Upper lobe of left lung (tissue), 6 donors: Measurements from ENCODE around the gene IFNL4. TPM values are rescaled to one million over a fixed set of nuclear protein-coding genes. Genes with fewer than 3 reads are reported as not detected.

Source experiments
- ATAC-seq, 2 donors: fragments of 200-7000 bp; cut with Tn5 transposase; one replicate each; pipeline ENCODE4 v1.9.1; 2022; ENCODE audit warnings: mild to moderate bottlenecking in 2 of 2, moderate library complexity in 2 of 2; ENCODE audit not compliant: low FRiP score in 2 of 2
- DNase-seq, 2 donors: peaks; one replicate each; pipeline ENCODE4 v3.0.0-alpha.2; 2019 to 2020
- H3K27ac ChIP-seq, 4 donors: fragments of 200-600 bp; sonication (generic); one replicate each; pipeline ENCODE4 v1.5.1; 2016 to 2019
- H3K27me3 ChIP-seq, 4 donors: fragments of 200-600 bp; sonication (generic); one replicate each; pipeline ENCODE4 v1.5.1; 2017 to 2019
- H3K36me3 ChIP-seq, 4 donors: fragments of 200-600 bp; sonication (generic); one replicate each; pipeline ENCODE4 v1.5.1; 2016 to 2019
- H3K4me1 ChIP-seq, 4 donors: fragments of 200-600 bp; sonication (generic); one replicate each; pipeline ENCODE4 v1.5.1; 2018 to 2019
- H3K4me3 ChIP-seq, 4 donors: fragments of 200-600 bp; sonication (generic); one replicate each; pipeline ENCODE4 v1.5.1; 2017 to 2019; ENCODE audit warnings: mild to moderate bottlenecking in 2 of 4, moderate library complexity in 1 of 4
- H3K9me3 ChIP-seq, 4 donors: fragments of 200-600 bp; sonication (generic); one replicate each; pipeline ENCODE4 v1.5.1; 2018 to 2019
- EP300 ChIP-seq, 4 donors: sonication (generic); formaldehyde crosslinking; IDR thresholded peaks; one replicate each; pipeline ENCODE4 v1.5.1; 2017; ENCODE audit warnings: antibody characterized with exemption in 4 of 4, control low read depth in 2 of 4
- POLR2A ChIP-seq, 4 donors: fragments of 450-650 bp; IDR thresholded peaks; one replicate each; pipeline ENCODE4 v1.5.1; 2016 to 2017; ENCODE audit warnings: antibody characterized with exemption in 4 of 4, mild to moderate bottlenecking in 2 of 4
- POLR2AphosphoS5 ChIP-seq, 2 donors: sonication (generic); formaldehyde crosslinking; IDR thresholded peaks; one replicate each; pipeline ENCODE4 v1.5.1; 2017; ENCODE audit warnings: antibody characterized with exemption in 2 of 2
- WGBS, 2 donors: methylation state at CpG; one replicate each; pipeline ENCODE4 v1.1.5; 2017 to 2018; 5-methylcytosine and 5-hydroxymethylcytosine counted together
- total RNA-seq, 6 donors: library from RNA; depleted of rRNA in 4 of 6; stranded (reverse); fragments of >200 nt in 4 of 6; gene quantifications; one replicate each; pipeline versions ENCODE4 v1.1.0 to v1.2.1, GENCODE V29; 2016 to 2021
- TF ChIP-seq, protein P1 (sequence below), 6 experiments: fragments of 450-650 bp in 4 of 6; fragments of 200-600 bp in 2 of 6; sonication (generic) in 2 of 6; IDR thresholded peaks; one replicate each; pipeline ENCODE4 v1.5.1; 2016 to 2019; ENCODE audit warnings: antibody characterized with exemption in 6 of 6
- donor health status: DM: no; HTN: no; CAD: no; lungs with moderate emphysema.
- donor health status: DM: no; HTN: yes; CAD: no; lungs with severe emphysema.

The IFNL4 gene
- total RNA-seq, 6 donors from 2014 or later, result not detected

DNA sequence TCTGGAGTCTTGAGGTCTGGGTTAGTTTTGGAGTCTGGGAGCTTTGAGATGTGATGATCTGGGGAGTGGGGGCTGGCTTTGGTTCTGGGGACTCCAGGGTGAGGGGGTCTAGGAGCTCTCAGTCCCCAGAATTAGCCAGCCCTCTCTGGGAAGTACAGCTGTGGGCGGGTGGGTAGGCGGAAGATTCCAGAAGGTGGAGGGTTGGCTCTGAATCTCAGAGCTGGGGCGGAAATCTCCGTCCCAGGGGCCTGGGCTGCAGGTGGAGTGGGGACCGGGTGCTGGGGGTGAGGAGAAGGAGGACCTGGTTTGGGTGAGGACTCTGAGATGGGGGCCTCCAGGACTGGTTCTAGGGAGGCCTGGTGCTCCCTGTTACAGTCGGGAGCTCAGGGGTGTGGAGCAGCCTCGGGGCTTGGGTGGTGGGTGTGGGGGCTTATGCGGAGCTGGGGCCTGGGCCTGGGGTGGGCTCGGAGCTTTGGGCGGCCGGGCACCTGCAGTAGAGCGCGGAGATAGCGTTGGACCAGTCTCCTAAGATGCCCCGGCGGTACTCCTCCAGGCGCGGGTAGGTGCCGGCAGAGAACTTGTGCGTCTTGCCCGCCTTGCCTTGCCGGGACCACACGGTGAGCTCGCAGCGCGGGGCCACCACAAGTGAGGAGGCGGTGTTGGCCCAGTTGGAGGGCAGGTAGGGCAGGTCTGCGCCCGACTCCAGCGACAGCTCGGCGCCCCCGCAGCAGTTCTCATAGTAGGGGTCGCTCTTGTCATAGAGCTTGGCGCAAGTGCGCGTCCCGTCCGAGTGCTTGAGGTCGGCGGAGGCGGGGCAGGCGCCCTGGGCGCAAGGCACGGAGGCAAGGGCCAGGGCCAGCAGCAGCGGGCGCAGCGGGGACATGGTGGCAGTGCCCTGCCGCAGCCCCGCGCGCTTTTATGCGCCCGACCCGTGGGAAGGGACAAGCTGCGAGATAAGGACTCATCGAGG, 45.0 kb downstream of the IFNL4 start, which contains the start of gene SYCN:
TSS of gene SYCN (minus strand) at position 892 of the 970 bp plus-strand sequence. CDS start at position 883, 9 bp downstream.
- Histone ChIP-seq H3K9me3 (no peaks in the 10 kb centered on the region), H3K4me3 (no peak within 1 kb of the TSS), H3K27me3 (peaks cover 0 to 17% (median 2%) of the 10 kb centered on the region in 4 donors), H3K4me1 (peaks cover 0 to 13% (median 3%) of the 10 kb centered on the region in 4 donors), H3K27ac (no peak within 1 kb of the TSS), H3K36me3 (no peaks in the 10 kb centered on the region)
- 26 to 63% methylated on average over 12 to 34 of the region's 57 CpGs for WGBS, 2 donors
- peak in 1 of 2 donors; percentile 85 for DNase-seq
- no peak for ATAC-seq
- TF ChIP-seq EP300 (IDR thresholded peaks at IDR 0.05) (no peak), POLR2A (IDR thresholded peaks at IDR 0.05) (no peak)
- TF ChIP-seq, protein P1, sequence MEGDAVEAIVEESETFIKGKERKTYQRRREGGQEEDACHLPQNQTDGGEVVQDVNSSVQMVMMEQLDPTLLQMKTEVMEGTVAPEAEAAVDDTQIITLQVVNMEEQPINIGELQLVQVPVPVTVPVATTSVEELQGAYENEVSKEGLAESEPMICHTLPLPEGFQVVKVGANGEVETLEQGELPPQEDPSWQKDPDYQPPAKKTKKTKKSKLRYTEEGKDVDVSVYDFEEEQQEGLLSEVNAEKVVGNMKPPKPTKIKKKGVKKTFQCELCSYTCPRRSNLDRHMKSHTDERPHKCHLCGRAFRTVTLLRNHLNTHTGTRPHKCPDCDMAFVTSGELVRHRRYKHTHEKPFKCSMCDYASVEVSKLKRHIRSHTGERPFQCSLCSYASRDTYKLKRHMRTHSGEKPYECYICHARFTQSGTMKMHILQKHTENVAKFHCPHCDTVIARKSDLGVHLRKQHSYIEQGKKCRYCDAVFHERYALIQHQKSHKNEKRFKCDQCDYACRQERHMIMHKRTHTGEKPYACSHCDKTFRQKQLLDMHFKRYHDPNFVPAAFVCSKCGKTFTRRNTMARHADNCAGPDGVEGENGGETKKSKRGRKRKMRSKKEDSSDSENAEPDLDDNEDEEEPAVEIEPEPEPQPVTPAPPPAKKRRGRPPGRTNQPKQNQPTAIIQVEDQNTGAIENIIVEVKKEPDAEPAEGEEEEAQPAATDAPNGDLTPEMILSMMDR (IDR thresholded peaks at IDR 0.05), result no peak

DNA sequence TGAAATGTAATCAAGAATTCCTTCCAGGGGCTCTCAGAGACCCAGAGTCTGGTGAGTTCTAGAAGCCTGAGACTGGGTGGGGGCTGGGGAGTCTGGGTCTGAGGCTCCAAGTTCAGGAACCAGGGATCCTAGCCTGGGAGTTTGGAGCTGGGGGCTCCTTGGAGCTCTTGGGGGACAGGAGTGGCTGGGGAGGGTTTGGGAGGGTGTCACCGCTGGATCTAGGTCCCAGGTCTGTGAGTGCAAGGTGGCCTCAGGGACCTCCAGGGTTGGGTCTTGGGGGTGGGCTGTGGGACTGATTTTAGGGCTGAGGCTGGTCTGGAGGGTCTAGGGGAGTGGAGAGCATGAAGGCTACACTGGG, 45.7 kb downstream of the IFNL4 start:
- DNase-seq (no peak), ATAC-seq (no peak)
- TF ChIP-seq POLR2AphosphoS5 (IDR thresholded peaks at IDR 0.05) (no peak), EP300 (IDR thresholded peaks at IDR 0.05) (no peak), POLR2A (IDR thresholded peaks at IDR 0.05) (no peak)
- TF ChIP-seq, protein P1 (IDR thresholded peaks at IDR 0.05), result no peak
- H3K4me3 ChIP-seq, result no peak overlapping the region
- H3K36me3 ChIP-seq, result no peaks in the 10 kb centered on the region
- H3K4me1 ChIP-seq, result peaks cover 0 to 13% (median 4%) of the 10 kb centered on the region in 4 donors
- WGBS, 2 donors, result 86 to 100% methylated on average over 1 of the region's 1 CpG
- H3K27me3 ChIP-seq, result peaks cover 0 to 17% (median 4%) of the 10 kb centered on the region in 4 donors
- no peaks in the 10 kb centered on the region for H3K9me3 ChIP-seq
- H3K27ac ChIP-seq, result no peak overlapping the region

DNA sequence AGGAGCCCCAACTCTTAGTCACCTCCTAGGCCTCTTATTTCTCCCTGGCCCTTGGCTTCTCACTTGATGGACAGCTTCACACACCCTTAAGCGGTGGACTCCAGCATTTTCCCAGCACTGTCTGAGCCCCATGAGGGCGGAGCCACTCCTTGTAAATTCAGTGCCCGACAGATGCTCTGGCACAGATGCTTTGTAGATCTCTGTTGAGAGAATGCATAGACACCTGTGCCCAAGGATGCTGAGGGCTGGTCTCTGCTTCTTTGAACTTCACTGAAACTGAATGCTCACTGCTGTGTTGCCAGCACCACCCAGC, 47.9 kb downstream of the IFNL4 start:
- peaks cover 4 to 25% (median 16%) of the 10 kb centered on the region in 4 donors for H3K4me1 ChIP-seq
- 74 to 90% methylated on average over 3 of the region's 3 CpGs for WGBS, 2 donors
- H3K4me3 ChIP-seq, result no peak overlapping the region
- no peak for ATAC-seq
- no peak for DNase-seq
- no peak for TF ChIP-seq POLR2A (IDR thresholded peaks at IDR 0.05)
- TF ChIP-seq, protein P1 (IDR thresholded peaks at IDR 0.05), result no peak
- no peak for TF ChIP-seq POLR2AphosphoS5 (IDR thresholded peaks at IDR 0.05)
- H3K27ac ChIP-seq, result no peak overlapping the region
- no peaks in the 10 kb centered on the region for H3K9me3 ChIP-seq
- peaks cover 0 to 27% (median 13%) of the 10 kb centered on the region in 4 donors for H3K27me3 ChIP-seq
- H3K36me3 ChIP-seq, result no peaks in the 10 kb centered on the region

DNA sequence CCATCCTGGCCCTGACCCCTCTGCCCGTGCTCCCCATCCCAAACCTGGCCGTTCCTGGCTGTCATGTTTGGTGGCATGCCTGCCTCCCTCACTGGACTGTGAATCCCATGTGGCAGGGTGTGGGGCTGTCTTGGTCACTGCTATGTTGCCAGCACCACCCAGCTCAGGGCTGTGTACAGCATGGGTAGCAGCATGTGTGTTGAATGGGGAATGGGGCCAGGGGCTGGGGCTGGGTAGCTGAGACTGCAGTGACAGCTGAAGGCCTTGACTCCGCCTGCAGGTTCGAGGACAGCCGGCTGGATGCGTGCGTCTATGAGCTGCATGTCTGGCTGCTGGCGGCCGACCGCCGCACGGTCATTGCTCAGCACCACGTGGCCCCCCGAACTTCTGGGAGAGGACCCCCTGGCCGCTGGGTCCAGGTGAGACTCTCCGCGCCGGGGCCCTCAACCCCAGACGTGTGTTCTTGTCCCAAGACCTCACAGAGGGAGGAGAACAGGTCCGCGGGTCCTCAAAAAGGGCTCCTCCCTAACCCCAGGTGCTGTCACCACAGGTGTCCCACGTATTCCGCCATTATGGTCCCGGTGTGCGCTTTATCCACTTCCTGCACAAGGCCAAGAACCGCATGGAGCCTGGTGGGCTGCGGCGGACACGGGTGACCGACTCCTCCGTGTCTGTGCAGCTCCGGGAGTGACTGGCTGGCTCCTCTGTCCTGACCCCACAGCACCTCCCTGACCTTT, 48.4 kb downstream of the IFNL4 start:
- H3K27me3 ChIP-seq, result peaks cover 0 to 27% (median 13%) of the 10 kb centered on the region in 4 donors

DNA sequence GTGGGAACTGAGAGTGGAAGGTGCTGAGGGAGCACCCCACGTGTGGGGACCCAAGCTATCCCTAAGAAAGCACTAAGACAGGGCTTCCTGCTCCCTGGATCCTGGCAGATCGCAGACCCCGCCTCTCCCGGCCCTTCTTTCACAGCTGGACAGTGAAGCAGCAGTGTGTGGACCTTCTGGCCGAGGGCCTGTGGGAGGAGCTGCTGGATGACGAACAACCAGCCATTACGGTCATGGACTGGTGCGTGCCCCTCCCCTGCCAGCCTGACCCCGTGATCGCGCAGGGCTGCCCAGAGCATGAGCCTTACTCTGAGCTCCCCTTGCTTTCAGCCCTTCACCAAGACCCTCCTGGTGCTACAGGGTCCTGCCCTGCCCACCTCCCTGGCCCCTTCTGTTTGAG, 49.6 kb downstream of the IFNL4 start:
- H3K9me3 ChIP-seq, result no peaks in the 10 kb centered on the region
- 38 to 61% methylated on average over 6 to 11 of the region's 11 CpGs for WGBS, 2 donors
- TF ChIP-seq EP300 (IDR thresholded peaks at IDR 0.05) (no peak), POLR2AphosphoS5 (IDR thresholded peaks at IDR 0.05) (no peak), POLR2A (IDR thresholded peaks at IDR 0.05) (no peak)
- TF ChIP-seq, protein P1 (IDR thresholded peaks at IDR 0.05), result no peak
- no peak overlapping the region for H3K27ac ChIP-seq
- no peak for DNase-seq
- peaks cover 4 to 25% (median 12%) of the 10 kb centered on the region in 4 donors for H3K4me1 ChIP-seq
- no peak overlapping the region for H3K4me3 ChIP-seq
- ATAC-seq, result peak in 1 of 2 donors; percentile 60
- H3K36me3 ChIP-seq, result no peaks in the 10 kb centered on the region
- H3K27me3 ChIP-seq, result peaks cover 0 to 26% (median 12%) of the 10 kb centered on the region in 4 donors

More for the DNA sequence above, 48.4 kb downstream of the IFNL4 start:
- no peak for TF ChIP-seq POLR2AphosphoS5 (IDR thresholded peaks at IDR 0.05)
- ATAC-seq, result no peak
- Histone ChIP-seq H3K4me3 (no peak overlapping the region), H3K9me3 (no peaks in the 10 kb centered on the region), H3K4me1 (peaks cover 4 to 28% (median 15%) of the 10 kb centered on the region in 4 donors), H3K27ac (no peak overlapping the region), H3K36me3 (no peaks in the 10 kb centered on the region)
- DNase-seq, result peak in 1 of 2 donors; percentile 81
- WGBS, 2 donors, result 90 to 91% methylated on average over 21 to 24 of the region's 32 CpGs
